IMR-90 (cell line): ENCODE measurements around the gene TASL. TPM values are rescaled to one million over a fixed set of nuclear protein-coding genes. Genes with fewer than 3 reads are reported as not detected.

Experiments
- ATAC-seq: fragments of 200-7000 bp; cut with Tn5 transposase; 2 replicates; pipeline ENCODE4 v1.9.1; 2020; ENCODE audit warnings: low read depth, mild to moderate bottlenecking, moderate library complexity
- BruUV-seq: library from RNA; stranded (reverse); fragments of 400-500 nt; replicated peaks from 2 replicates; lab custom pipeline; 2021; lab: Mats Ljungman, UMichigan
- CTCF ChIA-PET: fragments of 300-600 bp; formaldehyde crosslinking; extraction: SDS; loops from one replicate; lab custom pipeline; 2021; ENCODE audit warnings: antibody characterized with exemption; lab: Yijun Ruan, JAX
- POLR2A ChIA-PET: fragments of 300-600 bp; sonication (Branson Sonifier 250); formaldehyde crosslinking; loops from one replicate; lab custom pipeline; 2022; ENCODE audit warnings: antibody characterized with exemption; ENCODE audit not compliant: unreplicated experiment; lab: Charles Lee
- DNase-seq: peaks from one replicate; pipeline ENCODE4 v3.0.0; 2013
- H2AFZ ChIP-seq: replicated peaks from 2 replicates; pipeline ENCODE3; 2013; ENCODE audit warnings: low read length, mild to moderate bottlenecking; ENCODE audit not compliant: poor library complexity
- H2AK5ac ChIP-seq: 2 replicates; pipeline ENCODE4 v1.6.1; 2013; ENCODE audit warnings: low read depth, low read length, inconsistent platforms
- H2AK9ac ChIP-seq: replicated peaks from 2 replicates; pipeline ENCODE3; 2013; ENCODE audit warnings: mild to moderate bottlenecking, low read depth, low read length, moderate library complexity; ENCODE audit not compliant: poor library complexity
- H2BK120ac ChIP-seq: 2 replicates; pipeline ENCODE4 v1.6.1; 2013; ENCODE audit warnings: low read depth, low read length, inconsistent platforms
- H2BK15ac ChIP-seq: 3 replicates; pipeline ENCODE4 v1.6.1; 2013; ENCODE audit warnings: low read depth, low read length, inconsistent platforms
- H2BK20ac ChIP-seq: 2 replicates; pipeline ENCODE4 v1.6.1; 2013; ENCODE audit warnings: low read depth, mild to moderate bottlenecking, inconsistent platforms, low read length, moderate library complexity
- H2BK5ac ChIP-seq: 2 replicates; pipeline ENCODE4 v1.6.1; 2013; ENCODE audit warnings: mild to moderate bottlenecking, low read depth, low read length, inconsistent platforms; ENCODE audit not compliant: poor library complexity, severe bottlenecking
- H3K14ac ChIP-seq: replicated peaks from 2 replicates; pipeline ENCODE4 v1.6.1; 2013; ENCODE audit warnings: low read depth, low read length, inconsistent platforms
- H3K18ac ChIP-seq: 2 replicates; pipeline ENCODE4 v1.6.1; 2013; ENCODE audit warnings: low read depth, low read length, control low read depth
- H3K23ac ChIP-seq: 2 replicates; pipeline ENCODE4 v1.6.1; 2013; ENCODE audit warnings: low read depth, low read length, inconsistent platforms
- H3K27ac ChIP-seq: 2 replicates; pipeline ENCODE4 v1.5.1; 2013; ENCODE audit warnings: mild to moderate bottlenecking, control low read depth, low read length; ENCODE audit not compliant: insufficient read depth
- H3K27me3 ChIP-seq: 2 replicates; pipeline ENCODE4 v1.6.1; 2013; ENCODE audit warnings: low read length; ENCODE audit not compliant: control insufficient read depth, insufficient read depth
- H3K36me3 ChIP-seq: 2 replicates; pipeline ENCODE4 v1.6.1; 2013; ENCODE audit warnings: low read length, mixed read lengths; ENCODE audit not compliant: control insufficient read depth, insufficient read depth
- H3K4ac ChIP-seq: 2 replicates; pipeline ENCODE4 v1.6.1; 2013; ENCODE audit warnings: low read depth, low read length, inconsistent platforms
- H3K4me1 ChIP-seq: 2 replicates; pipeline ENCODE4 v1.6.1; 2013; ENCODE audit warnings: low read length, mixed read lengths; ENCODE audit not compliant: control insufficient read depth, insufficient read depth
- H3K4me2 ChIP-seq: 2 replicates; pipeline ENCODE4 v1.6.1; 2013; ENCODE audit warnings: low read depth, mild to moderate bottlenecking, control low read depth, low read length, moderate library complexity
- H3K4me3 ChIP-seq: 2 replicates; pipeline ENCODE4 v1.5.1; 2013; ENCODE audit warnings: low read depth, mild to moderate bottlenecking, control low read depth, low read length, moderate library complexity; ENCODE audit not compliant: insufficient read depth
- H3K56ac ChIP-seq: 2 replicates; pipeline ENCODE4 v1.6.1; 2013; ENCODE audit warnings: low read length, inconsistent platforms; ENCODE audit not compliant: insufficient read depth; ENCODE audit errors: extremely low read depth
- H3K79me1 ChIP-seq, 2 experiments: 2 replicates each; pipeline ENCODE4 v1.6.1; 2013; ENCODE audit warnings: low read length in 2 of 2, inconsistent platforms in 1 of 2, low read depth in 1 of 2
- H3K9ac ChIP-seq: 2 replicates; pipeline ENCODE4 v1.6.1; 2013; ENCODE audit warnings: low read depth, low read length, control low read depth
- H3K9me1 ChIP-seq: 2 replicates; pipeline ENCODE4 v1.6.1; 2013; ENCODE audit warnings: low read length, inconsistent platforms; ENCODE audit not compliant: insufficient read depth
- H3K9me3 ChIP-seq: 2 replicates; pipeline ENCODE4 v1.6.1; 2013; ENCODE audit warnings: low read length; ENCODE audit not compliant: control insufficient read depth, insufficient read depth
- H4K20me1 ChIP-seq: 2 replicates; pipeline ENCODE4 v1.6.1; 2013; ENCODE audit warnings: low read length, inconsistent platforms; ENCODE audit not compliant: insufficient read depth
- H4K5ac ChIP-seq: 2 replicates; pipeline ENCODE4 v1.6.1; 2013; ENCODE audit warnings: mild to moderate bottlenecking, low read depth, low read length, control low read depth
- H4K8ac ChIP-seq, 2 experiments: 2 replicates each; pipeline ENCODE4 v1.6.1; 2013; ENCODE audit warnings: low read depth in 2 of 2, low read length in 2 of 2, control low read depth in 1 of 2, inconsistent platforms in 1 of 2
- H4K91ac ChIP-seq: 2 replicates; pipeline ENCODE4 v1.6.1; 2013; ENCODE audit warnings: low read depth, low read length, inconsistent platforms; ENCODE audit not compliant: insufficient read depth
- CEBPB ChIP-seq: IDR thresholded peaks from 2 replicates; pipeline ENCODE4 v1.6.1; 2012; ENCODE audit warnings: low read depth, low read length, improper control_type of control experiment
- CHD1 ChIP-seq: IDR thresholded peaks from 2 replicates; pipeline ENCODE4 v1.6.1; 2012; ENCODE audit warnings: low read depth, low read length, improper control_type of control experiment
- MAZ ChIP-seq: IDR thresholded peaks from 2 replicates; pipeline ENCODE4 v1.6.1; 2012; ENCODE audit warnings: low read depth, mild to moderate bottlenecking, low read length, improper control_type of control experiment, moderate library complexity, borderline replicate concordance
- POLR2A ChIP-seq: IDR thresholded peaks from 2 replicates; pipeline ENCODE4 v1.6.1; 2012; ENCODE audit warnings: mild to moderate bottlenecking, low read depth, low read length
- RAD21 ChIP-seq: IDR thresholded peaks from 2 replicates; pipeline ENCODE4 v1.6.1; 2012; ENCODE audit warnings: low read length, improper control_type of control experiment
- RFX5 ChIP-seq: IDR thresholded peaks from 2 replicates; pipeline ENCODE4 v1.8.0; 2012; ENCODE audit warnings: low read depth, mild to moderate bottlenecking, low read length, moderate library complexity
- WGBS, 2 experiments: methylation state at CpG; one replicate each; pipeline versions ENCODE4 v1.1.5 to v1.1.7; 2013; ENCODE audit warnings: missing lambda C conversion rate in 2 of 2; ENCODE audit not compliant: insufficient read length in 1 of 2; ENCODE audit errors: extremely low coverage in 2 of 2; 5-methylcytosine and 5-hydroxymethylcytosine counted together
- dilution Hi-C: fragments of 300-500 bp; cut with HindIII; formaldehyde crosslinking; loops from one replicate; pipeline ENCODE4 v1.14.3; 2018; ENCODE audit warnings: low sequenced_read_pairs; ENCODE audit not compliant: unreplicated experiment
- in situ Hi-C: fragments of 300-500 bp; cut with MboI; formaldehyde crosslinking; loops from 3 replicates; pipeline ENCODE4 v1.14.3; 2019; ENCODE audit warnings: low sequenced_read_pairs, inconsistent platforms, mixed read lengths
- intact Hi-C: fragments of 100-400 bp; cut with micrococcal nuclease; formaldehyde crosslinking; loops from 2 replicates; pipeline ENCODE4 v1.10.0; 2022
- polyA plus RNA-seq, 3 experiments: library from polyadenylated mRNA; depleted of rRNA; stranded (reverse); fragments of >200 nt; gene quantifications; 2 replicates each; pipeline ENCODE4 v1.2.3, GENCODE V29; 2012; ENCODE audit warnings: low replicate concordance in 1 of 3
- total RNA-seq: library from RNA; depleted of rRNA; stranded (reverse); fragments of >200 nt; gene quantifications from 2 replicates; pipeline ENCODE4 v1.2.3, GENCODE V29; 2012
- TF ChIP-seq, protein P1 (sequence below): fragments of 150-350 bp; IDR thresholded peaks from 2 replicates; pipeline ENCODE4 v1.6.1; 2017; ENCODE audit warnings: mild to moderate bottlenecking, antibody characterized with exemption, low read length, low read depth
- TF ChIP-seq, protein P2 (sequence below): conservative IDR thresholded peaks from 2 replicates; pipeline ENCODE4 v1.5.1; 2012; ENCODE audit warnings: mild to moderate bottlenecking, low read depth, low read length, improper control_type of control experiment
- TF ChIP-seq, protein P3 (sequence below): fragments of 150-350 bp; IDR thresholded peaks from 2 replicates; pipeline ENCODE4 v1.6.1; 2016; ENCODE audit warnings: low read depth, mild to moderate bottlenecking, low read length, moderate library complexity, borderline replicate concordance

TASL gene
- total and polyA plus RNA-seq, 2 of the 4 experiments (the other 2 are of a cell fraction) = not detected

DNA sequence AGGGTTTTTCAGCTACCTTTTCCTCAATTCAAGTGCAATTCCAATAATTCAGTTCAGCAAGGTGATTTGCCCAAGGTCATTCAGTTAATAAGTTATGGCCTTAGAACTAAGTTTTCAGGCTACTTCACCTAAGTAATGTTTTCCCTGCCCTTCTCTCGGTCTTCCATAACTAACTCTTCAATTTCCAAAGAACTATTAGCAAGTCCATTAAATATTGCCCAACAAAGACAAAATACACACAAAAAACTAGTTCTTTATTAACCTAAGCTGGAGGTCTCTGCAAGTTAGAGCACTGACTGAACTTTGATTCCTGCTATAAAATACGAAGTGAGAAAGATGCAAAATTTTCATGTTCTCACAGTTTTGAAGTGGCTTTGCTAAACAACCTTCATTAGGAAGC, 48.8 kb upstream of the TASL start:
- H4K20me1 ChIP-seq = no peaks in the 10 kb centered on the region
- CTCF ChIA-PET = no interaction called here
- H2BK15ac ChIP-seq = no peak overlapping the region
- no peak overlapping the region for H2BK20ac ChIP-seq
- H4K8ac ChIP-seq = no peak overlapping the region
- H3K18ac ChIP-seq = no peak overlapping the region
- H3K4me1 ChIP-seq = no peaks in the 10 kb centered on the region
- H3K79me1 ChIP-seq = no peaks in the 10 kb centered on the region
- H3K9ac ChIP-seq = no peak overlapping the region
- no peak overlapping the region for H2AK5ac ChIP-seq
- intact Hi-C loops = no loop called here
- no peaks in the 10 kb centered on the region for H3K36me3 ChIP-seq
- H3K14ac ChIP-seq = no peak overlapping the region
- H3K23ac ChIP-seq = no peak overlapping the region
- no peaks in the 10 kb centered on the region for H3K9me1 ChIP-seq
- H3K9me3 ChIP-seq = peaks cover 5% of the 10 kb centered on the region
- no peak overlapping the region for H3K4me3 ChIP-seq
- H4K91ac ChIP-seq = no peak overlapping the region
- H3K4ac ChIP-seq = no peak overlapping the region
- H3K4me2 ChIP-seq = no peak overlapping the region
- no peak overlapping the region for H4K5ac ChIP-seq
- no peaks in the 10 kb centered on the region for H3K27me3 ChIP-seq
- no peak for DNase-seq
- no peak overlapping the region for H3K27ac ChIP-seq
- H2BK120ac ChIP-seq = no peak overlapping the region
- TF ChIP-seq, protein P1, sequence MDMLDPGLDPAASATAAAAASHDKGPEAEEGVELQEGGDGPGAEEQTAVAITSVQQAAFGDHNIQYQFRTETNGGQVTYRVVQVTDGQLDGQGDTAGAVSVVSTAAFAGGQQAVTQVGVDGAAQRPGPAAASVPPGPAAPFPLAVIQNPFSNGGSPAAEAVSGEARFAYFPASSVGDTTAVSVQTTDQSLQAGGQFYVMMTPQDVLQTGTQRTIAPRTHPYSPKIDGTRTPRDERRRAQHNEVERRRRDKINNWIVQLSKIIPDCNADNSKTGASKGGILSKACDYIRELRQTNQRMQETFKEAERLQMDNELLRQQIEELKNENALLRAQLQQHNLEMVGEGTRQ = no peak
- TF ChIP-seq, protein P2, sequence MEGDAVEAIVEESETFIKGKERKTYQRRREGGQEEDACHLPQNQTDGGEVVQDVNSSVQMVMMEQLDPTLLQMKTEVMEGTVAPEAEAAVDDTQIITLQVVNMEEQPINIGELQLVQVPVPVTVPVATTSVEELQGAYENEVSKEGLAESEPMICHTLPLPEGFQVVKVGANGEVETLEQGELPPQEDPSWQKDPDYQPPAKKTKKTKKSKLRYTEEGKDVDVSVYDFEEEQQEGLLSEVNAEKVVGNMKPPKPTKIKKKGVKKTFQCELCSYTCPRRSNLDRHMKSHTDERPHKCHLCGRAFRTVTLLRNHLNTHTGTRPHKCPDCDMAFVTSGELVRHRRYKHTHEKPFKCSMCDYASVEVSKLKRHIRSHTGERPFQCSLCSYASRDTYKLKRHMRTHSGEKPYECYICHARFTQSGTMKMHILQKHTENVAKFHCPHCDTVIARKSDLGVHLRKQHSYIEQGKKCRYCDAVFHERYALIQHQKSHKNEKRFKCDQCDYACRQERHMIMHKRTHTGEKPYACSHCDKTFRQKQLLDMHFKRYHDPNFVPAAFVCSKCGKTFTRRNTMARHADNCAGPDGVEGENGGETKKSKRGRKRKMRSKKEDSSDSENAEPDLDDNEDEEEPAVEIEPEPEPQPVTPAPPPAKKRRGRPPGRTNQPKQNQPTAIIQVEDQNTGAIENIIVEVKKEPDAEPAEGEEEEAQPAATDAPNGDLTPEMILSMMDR = no peak
- TF ChIP-seq RAD21 (no peak), MAZ (no peak), POLR2A (no peak), CEBPB (no peak), CHD1 (no peak), RFX5 (no peak)
- TF ChIP-seq, protein P3, sequence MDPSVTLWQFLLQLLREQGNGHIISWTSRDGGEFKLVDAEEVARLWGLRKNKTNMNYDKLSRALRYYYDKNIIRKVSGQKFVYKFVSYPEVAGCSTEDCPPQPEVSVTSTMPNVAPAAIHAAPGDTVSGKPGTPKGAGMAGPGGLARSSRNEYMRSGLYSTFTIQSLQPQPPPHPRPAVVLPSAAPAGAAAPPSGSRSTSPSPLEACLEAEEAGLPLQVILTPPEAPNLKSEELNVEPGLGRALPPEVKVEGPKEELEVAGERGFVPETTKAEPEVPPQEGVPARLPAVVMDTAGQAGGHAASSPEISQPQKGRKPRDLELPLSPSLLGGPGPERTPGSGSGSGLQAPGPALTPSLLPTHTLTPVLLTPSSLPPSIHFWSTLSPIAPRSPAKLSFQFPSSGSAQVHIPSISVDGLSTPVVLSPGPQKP = no peak
- WGBS, 2 experiments = no CpG with 5 or more reads among the region's 2 CpGs
- H2AK9ac ChIP-seq = no peak overlapping the region
- no peak for ATAC-seq
- dilution Hi-C loops = no loop called here
- in situ Hi-C loops = no loop called here
- no TSS peak for BruUV-seq
- POLR2A ChIA-PET = no interaction called here
- no peak overlapping the region for H2AFZ ChIP-seq
- no peak overlapping the region for H3K56ac ChIP-seq
- H2BK5ac ChIP-seq = no peak overlapping the region
